GM19395 (cell line): ENCODE measurements around the gene TPSB2.
"Not testable (repeated sequence)": the region's sequence is repeated elsewhere in the genome, so short reads cannot be mapped to it uniquely, and the experiment has no call there.

Experiments used
- ATAC-seq: cut with Tn5 transposase; IDR thresholded peaks from one replicate; pipeline ENCODE4 v1.9.1; 2021; ENCODE audit warnings: mild to moderate bottlenecking, moderate library complexity; ENCODE audit not compliant: unreplicated experiment

TPSB2 gene

GRCh38 chr16:1243907-1244850 is 14.2 kb upstream of the TPSB2 start:
- ATAC-seq, result not testable (repeated sequence)

- not testable (repeated sequence) for ATAC-seq
Measured at GRCh38 chr16:1243363-1243762, 13.4 kb upstream of the TPSB2 start.

- ATAC-seq, result not testable (repeated sequence)
Measured at GRCh38 chr16:1241081-1241480, 11.1 kb upstream of the TPSB2 start.

GRCh38 chr16:1240436-1240835 is 10.5 kb upstream of the TPSB2 start, which contains the start of gene TPSAB1:
Gene TPSAB1 (plus strand): TSS chr16:1240705. CDS start chr16:1240939, 234 bp downstream.
- not testable (repeated sequence) for ATAC-seq

- ATAC-seq, result not testable (repeated sequence)
Measured at GRCh38 chr16:1239575-1239974, 9.6 kb upstream of the TPSB2 start.

- not testable (repeated sequence) for ATAC-seq
Measured at GRCh38 chr16:1238909-1239308, 8.9 kb upstream of the TPSB2 start.

GRCh38 chr16:1237990-1238389 is 8.0 kb upstream of the TPSB2 start:
- no peak for ATAC-seq

GRCh38 chr16:1236659-1237058 is 6.7 kb upstream of the TPSB2 start:
- not testable (repeated sequence) for ATAC-seq

- not testable (repeated sequence) for ATAC-seq
Measured at GRCh38 chr16:1232049-1232748, 2.2 kb upstream of the TPSB2 start.

GRCh38 chr16:1231301-1231700 is 1.3 kb upstream of the TPSB2 start:
- not testable (repeated sequence) for ATAC-seq

- not testable (repeated sequence) for ATAC-seq
Measured at GRCh38 chr16:1230471-1231212, 658 bp upstream of the TPSB2 start.

GRCh38 chr16:1229476-1229875 is 508 bp downstream of the TPSB2 start:
- ATAC-seq, result not testable (repeated sequence)

GRCh38 chr16:1228227-1228626 is 1.8 kb downstream of the TPSB2 start:
- not testable (repeated sequence) for ATAC-seq

GRCh38 chr16:1226692-1227091 is 3.3 kb downstream of the TPSB2 start:
- ATAC-seq, result not testable (repeated sequence)

- ATAC-seq, result not testable (repeated sequence)
Measured at GRCh38 chr16:1225728-1226311, 4.2 kb downstream of the TPSB2 start.

- no peak for ATAC-seq
Measured at GRCh38 chr16:1225051-1225451, 4.9 kb downstream of the TPSB2 start, which contains the start of gene TPSG1. Gene TPSG1 (minus strand): TSS chr16:1225268. CDS start chr16:1225252, 16 bp downstream.

GRCh38 chr16:1224558-1224957 is 5.4 kb downstream of the TPSB2 start:
- ATAC-seq, result no peak

- ATAC-seq, result no peak
Measured at GRCh38 chr16:1223355-1224214, 6.4 kb downstream of the TPSB2 start.

- no peak for ATAC-seq
Measured at GRCh38 chr16:1222553-1223354, 7.2 kb downstream of the TPSB2 start.
